NCI-H69 (cell line): ENCODE results near the gene TLE6.
"Not testable (repeated sequence)": the region's sequence is repeated elsewhere in the genome, so short reads cannot be mapped to it uniquely, and the experiment has no call there.

Experiments used
- DNase-seq: peaks from one replicate; lab custom pipeline; 2025; lab: John Stamatoyannopoulos, UW

TLE6 gene

DNA sequence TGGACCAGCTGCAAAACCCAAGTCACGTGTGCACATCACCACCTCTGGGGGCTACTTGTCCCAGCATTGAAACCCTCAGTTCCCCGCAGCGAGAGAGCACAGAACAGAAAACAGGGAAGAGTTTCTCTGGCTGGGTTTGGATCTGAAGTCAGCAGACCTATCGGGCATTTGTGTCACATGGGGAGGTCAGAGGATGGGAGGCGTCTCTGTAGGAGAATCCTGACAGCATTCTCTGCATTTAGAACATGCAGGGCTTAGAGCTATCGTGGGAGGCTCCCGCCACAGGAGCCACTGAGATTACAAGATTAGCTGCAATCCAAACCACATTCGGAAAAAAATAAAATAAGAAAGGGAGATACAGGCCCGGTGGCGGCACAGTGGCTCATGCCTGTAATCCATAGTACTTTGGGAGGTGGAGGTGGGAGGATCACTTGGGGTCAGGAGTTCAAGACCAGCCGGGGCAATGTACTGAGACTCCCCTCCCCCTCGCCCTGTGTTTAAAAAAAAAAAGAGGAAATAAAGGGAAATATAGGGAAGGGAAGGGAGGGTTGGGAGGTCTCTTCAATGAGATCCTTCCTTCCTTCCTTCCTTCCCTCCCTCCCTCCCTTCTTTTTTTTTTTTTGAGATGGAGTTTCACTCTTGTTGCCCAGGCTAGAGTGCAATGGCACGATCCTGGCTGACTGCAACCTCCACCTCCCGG, 2.9 kb upstream of the TLE6 start:
- DNase-seq, result no peak

DNA sequence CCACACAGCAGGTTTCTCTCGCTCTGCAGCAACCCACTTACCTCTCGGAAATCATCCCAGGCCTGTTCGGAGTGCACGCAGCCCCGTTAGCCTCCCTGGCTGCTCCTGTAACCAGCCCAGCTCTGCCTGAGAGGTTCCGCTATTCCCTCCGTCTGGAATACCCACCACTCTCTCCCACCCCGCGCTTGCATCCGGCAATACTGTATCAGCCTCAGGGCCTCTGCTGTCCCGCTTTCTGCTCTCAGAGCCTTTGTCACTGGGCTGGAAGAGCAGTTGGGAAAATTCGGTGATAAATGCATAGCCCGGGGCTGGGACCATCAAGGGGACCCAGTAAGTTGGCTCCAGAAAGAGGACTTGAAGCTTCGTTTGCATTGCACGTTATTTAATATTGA, 759 bp upstream of the TLE6 start:
- peak; percentile 57 for DNase-seq

DNA sequence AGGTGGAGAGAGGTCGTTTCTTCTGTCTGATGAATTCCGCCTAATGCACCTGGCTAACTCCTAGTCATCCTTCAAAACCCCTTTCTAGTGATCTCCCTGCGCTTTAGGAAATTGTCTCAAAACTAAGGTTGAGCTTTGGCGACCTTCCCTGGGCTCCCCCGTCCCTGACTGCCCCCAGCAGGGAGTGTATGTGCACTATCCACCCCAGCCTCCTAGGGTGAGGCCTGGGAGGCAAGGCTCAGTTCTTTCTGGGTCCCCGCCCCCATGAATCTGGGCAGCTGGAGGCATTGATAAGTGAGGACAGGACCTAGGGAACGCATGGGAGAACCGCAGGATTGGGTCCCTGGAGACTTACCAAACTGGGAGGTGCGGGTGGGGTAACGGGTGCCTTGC, 378 bp downstream of the TLE6 start:
- no peak for DNase-seq

DNA sequence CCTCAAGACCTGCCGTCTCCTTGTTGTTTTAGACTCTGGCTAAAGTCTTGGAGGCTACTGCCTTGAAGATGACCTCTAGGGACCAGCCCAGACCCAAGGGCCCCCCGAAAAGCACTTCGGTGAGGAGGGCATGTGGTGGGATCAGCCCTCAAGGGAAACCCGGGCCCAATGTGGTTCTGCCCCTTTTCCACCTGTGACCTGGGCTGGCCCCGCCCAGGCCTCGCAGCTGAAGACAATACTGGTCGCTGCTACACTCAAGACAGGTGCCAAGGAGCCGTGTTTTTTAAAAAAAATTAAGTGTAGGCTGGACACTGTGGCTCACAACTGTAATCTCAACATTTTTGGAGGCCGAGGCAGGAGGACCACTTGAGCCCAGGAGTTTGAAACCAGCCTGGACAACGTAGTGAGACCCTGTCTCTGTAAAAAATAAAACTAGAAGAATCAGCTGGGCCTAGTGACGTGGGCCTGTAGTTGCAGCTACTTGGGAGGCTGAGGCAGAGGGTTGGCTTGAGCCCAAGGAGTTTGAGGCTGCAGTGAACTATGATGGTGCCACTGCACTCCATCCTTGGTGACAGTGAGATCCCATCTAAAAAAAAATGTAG, 903 bp downstream of the TLE6 start:
- DNase-seq, result no peak

DNA sequence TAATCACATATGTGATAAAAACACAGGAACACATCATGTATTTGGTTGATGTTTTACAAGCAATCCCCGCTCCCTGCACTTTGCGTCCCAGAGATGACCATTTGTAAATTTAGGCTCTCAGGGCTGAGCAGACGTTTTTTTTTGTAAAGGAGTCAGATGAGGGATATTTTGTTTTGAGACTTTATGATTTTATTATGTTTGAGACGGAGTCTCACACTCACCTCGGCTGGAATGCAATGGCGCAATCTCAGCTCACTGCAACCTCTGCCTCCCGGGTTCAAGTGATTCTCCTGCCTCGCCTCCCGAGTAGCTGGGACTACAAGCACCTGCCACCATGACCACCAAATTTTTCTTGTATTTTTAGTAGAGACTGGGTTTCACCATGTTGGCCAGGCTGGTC, 1.4 kb downstream of the TLE6 start:
- DNase-seq, result no peak

DNA sequence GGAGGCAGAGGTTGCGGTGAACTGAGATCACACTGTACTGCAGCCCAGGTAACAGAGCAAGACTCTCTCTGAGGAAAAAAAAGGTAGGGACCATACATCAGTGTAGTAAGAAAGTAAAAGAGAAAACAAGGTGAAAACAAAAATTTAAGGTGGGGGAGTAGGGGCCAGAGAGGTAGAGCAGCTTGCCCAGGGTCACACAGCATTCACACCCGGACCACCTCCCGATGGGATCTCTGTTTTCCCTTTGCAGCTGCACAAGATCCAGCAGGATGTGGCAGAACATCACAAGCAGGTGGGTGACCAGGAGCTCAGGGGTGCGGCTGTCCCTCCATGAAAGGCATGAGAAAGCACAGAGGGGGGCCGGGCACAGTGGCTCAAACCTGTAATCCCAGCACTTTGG, 4.5 kb downstream of the TLE6 start:
- peak; percentile 36 for DNase-seq

DNA sequence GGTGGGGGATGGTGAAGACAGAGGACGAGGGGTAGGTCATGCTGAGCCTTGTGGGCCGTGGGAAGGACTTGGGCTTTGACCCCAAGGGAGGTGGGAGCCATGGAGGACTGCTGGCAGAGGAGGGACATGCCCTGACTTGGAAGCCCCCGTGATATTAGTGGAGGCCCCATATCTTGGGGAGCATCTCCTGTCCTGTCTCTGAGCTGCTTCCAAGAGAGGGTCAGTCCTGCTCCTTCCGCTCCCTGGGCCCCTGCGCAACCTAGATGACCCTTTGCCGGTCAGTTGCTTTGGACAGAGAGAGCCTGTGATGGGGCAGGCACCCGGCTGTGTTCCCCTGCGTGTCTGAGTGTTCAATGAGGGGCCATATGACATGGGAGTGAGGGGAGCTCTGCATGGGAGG, 5.2 kb downstream of the TLE6 start:
- DNase-seq, result no peak

DNA sequence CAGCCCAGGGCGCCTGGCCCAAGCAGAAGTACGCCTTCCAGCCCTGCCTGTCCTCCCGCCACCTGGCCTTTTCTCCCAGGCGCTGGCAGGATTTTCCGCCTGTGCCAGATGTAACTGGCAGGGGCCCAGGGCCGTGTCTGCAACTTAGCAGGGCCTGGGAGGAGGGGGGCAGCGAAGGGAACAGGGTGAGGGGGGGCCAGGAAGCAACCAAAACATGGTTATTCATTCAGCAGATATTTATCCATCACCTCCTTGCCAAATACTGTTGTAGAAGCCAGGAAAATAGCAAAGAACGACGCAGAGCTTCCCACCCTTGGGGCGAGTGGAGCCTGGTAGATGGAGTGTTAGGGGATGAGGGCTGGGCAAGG, 5.6 kb downstream of the TLE6 start:
- peak; percentile 97 for DNase-seq

DNA sequence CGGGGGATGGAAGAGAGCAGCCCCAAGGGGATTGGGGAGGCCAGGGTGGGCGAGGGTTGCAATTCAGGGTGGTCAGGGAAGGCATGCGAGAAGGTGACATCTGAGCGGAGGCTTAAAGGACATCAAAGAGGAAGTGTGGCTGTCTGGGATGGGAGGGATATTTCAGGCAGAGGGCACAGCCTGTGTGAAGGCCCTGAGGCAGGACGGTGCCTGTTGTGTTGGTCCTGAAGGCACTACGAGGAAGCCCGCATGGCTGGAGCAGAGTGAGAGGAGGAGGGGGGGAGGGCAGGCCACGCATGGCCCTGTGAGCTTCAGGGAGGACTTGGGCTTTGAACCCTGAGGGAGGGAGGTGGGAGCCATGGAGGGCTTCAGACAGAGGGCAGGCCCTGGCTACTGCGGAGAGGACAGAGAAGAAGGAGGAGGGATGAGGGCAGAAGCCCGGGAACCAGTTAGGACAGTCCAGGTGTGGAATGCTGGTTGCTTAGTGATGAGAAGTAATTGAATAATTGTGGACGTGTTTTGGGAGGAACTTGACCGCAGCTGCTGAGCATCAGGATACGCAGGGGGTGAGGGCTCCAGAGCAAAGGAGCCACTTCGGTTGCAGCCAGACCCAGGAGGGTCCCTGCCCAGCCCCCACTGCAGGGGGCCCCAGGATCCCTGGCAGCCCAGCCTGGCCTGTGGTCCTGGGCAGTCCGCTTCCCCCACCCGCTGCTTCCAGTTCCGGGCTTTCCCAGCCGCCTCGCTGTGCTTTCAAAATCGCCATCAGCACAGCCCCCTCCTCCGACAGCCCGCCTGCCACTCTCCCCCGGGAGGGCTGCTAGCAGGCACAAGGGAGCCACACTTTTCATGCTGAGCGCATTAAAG, 6.2 kb downstream of the TLE6 start:
- DNase-seq, result peak; percentile 99

DNA sequence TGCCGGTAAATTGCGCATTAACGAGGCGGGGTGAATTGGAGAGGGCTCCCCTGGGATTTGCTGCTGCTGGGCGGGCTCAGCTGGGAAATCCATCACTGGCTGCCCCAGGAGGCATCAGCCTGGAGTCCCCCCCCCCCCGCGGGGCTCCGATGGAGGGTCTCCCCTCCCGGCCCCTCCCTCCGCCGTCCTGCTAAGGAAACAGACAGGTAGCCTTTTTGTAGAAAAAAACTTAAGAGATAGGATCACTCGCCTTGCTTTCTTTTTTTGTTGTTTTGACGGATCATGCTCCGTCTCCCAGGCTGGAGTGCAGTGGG, 6.8 kb downstream of the TLE6 start:
- DNase-seq, result no peak

DNA sequence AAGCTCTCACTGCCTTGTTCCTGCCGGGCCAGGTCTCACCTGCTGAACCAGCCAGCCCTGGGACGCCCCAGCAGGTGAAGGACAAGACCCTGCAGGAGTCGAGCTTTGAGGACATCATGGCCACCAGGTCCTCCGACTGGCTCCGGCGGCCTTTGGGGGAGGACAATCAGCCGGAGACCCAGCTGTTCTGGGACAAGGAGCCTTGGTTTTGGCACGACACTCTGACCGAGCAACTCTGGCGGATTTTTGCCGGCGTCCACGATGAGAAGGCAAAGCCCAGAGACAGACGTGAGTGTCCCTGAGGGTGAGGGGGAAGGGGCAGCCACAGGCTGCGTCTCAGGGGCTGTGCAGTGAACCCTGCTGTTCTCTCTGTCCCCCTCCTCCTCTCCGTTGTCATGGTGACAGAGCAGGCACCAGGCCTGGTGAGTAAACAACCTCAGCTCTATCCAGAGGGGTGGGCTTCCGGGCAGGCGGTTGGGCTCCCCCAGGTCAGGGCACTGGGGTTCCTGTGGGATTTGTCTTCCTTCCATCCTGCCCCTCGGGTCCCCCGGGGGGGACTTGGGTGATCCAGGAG, 9.7 kb downstream of the TLE6 start:
- DNase-seq, result peak; percentile 88

DNA sequence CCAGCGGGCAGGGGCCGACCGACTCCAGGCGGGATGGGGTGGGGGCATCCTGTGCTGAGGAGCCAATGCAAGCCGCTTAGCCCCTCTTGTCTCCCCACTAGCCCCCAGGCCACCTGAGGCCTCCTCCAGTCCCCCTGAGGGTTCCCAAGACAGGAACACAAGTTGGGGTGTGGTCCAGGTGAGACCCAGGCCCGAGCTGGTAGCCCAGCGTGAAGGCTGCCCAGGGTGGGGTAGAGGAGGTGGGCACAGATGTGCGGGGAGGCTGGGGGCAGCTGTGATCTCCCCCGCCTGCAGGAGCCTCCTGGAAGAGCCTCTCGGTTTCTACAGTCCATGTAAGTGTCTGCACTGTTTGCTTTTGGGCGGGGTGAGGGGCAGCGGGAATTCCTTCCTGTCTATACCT, 10.4 kb downstream of the TLE6 start:
- DNase-seq, result peak; percentile 29

DNA sequence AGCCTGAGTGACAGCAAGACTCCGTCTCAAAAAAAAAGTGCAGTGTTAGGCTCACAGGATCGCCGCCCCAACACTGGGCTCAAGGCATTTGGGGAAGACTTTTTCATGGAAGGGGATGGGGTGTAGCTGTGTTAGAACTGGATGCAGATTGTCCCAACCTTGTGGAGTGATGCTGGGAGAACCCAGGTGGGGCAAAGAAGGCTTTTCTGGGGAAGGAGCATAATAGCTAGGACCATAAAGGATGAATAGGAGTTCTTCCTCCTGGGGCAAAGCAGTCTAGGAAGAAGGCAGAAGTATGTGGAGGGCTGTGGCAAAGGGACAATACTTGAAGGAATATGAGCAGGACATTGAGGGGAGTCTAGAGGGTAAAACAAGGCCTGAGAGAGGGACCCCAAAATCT, 11.2 kb downstream of the TLE6 start:
- no peak for DNase-seq

DNA sequence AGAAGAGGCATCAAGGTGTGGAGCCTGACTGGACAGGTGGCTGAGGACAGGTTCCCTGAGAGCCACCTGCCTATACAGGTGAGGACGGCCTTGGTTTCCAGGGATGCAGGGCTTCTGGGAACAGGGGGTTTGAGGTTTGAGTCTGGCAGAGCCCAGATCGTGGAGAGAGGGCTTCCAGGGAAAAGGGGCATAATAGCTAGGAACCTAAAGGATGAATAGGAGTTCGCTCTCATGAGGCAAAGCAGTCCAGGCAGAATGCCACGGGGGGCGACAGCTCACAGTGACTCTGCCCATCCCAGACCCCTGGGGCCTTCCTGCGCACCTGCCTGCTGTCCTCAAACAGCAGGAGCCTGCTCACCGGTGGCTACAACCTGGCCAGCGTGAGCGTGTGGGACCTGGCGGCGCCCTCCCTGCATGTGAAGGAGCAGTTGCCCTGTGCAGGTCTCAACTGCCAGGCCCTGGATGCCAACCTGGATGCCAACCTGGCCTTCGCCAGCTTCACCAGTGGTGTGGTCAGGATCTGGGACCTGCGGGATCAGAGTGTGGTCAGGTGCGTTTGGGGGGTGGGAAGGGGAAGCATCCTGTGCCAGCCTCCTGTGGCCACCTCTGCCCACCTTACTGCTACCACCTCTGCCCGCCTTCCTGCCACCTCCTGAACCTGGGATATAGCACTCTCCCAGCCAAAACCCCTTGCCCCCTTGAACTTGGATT, 12.0 kb downstream of the TLE6 start:
- no peak for DNase-seq

DNA sequence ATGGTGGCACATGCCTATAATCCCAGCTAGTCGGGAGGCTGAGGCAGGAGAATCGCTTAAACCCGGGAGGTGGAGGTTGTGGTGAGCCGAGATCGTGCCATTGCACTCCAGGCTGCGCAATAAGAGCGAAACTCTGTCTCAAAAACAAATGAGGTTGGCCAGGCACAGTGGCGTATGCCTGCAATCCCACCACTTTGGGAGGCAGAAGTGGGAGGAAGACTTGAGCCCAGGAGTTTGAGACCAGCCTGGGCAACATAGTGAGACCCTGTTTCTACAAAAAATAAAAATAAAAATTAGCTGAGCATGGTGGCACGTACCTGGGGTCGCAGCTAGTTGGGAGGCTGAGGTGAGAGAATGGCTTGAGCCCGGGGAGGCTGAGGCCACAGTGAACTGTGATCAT, 15.0 kb downstream of the TLE6 start:
- not testable (repeated sequence) for DNase-seq

DNA sequence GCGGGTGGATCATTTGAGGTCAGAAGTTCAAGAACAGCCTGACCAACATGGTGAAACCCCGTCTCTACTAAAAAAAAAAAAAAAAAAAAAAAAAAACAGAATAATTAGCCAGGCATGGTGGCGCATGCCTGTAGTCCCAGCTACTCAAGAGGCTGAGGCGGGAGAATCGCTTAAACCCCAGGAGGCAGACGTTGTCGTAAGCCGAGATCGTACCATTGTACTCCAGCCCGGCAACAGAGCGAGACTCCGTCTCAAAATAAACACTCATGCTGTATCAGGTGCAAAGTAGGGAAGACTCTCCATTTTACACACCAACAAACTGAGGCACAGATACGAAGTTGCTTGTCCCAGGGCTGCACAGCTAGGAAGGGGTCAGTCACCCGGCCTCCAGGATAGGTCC, 15.6 kb downstream of the TLE6 start:
- DNase-seq, result peak; percentile 36

DNA sequence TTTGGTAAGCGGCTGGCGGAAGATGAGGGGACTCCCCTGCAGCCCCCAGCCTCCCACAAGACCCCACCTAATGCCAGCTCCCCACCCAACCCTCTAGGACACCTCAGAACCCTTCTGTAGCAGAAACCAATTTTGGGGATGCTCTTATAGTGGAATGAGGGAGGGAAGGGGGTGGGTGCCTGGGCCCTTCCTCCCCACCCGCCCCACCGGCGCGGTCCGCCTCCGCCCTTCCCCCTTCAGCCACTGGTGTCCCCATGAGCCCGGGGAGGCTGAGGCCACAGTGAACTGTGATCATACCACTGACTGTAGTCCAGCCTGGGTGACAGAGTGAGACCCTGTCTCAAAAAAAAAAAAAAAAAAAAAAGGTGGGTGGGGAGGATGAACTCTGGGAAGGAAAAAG, 16.2 kb downstream of the TLE6 start:
- no peak for DNase-seq

DNA sequence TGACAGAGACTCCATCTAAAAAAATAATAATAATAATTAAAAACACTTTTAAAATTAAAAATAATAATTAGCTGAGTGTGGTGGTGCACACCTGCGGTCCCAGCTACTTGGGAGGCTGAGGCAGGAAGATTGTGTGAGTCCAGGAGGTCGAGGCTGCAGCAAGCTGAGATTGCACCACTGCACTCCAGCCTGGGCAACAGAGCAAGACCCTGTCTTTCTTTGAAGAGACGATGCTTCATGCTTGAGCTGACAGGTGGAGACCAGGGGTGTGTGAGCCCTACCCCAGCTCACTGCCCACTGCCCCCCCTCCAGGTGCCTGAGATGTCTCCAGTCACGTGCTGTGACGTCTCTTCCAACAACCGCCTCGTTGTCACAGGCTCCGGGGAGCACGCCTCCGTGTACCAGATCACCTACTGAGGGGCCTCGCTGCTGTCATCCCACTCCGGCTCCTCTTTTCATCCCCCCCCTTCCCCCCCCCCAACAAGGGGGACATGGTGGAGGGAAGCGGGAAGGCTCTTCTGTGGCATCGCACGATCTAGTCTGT, 17.3 kb downstream of the TLE6 start:
- DNase-seq, result no peak

DNA sequence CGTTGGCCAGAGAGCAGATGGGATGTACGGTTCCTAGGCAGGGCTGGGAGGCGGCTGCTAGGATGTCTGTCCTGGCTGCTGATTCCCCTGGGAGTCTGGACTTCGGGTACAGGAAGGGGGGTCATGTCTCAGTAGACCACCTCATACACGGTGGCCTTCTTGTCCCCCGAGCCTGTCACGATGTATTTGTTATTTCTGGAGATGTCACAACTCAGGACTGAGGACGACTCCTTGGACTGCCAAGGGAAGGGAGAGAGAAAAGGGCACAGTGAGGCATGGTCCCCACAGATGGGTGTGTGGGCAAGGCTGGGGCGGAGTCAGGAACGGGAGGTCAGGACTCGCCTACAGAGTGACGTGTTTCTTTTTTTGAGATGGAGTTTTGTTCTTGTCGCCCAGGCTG, 20.4 kb downstream of the TLE6 start:
- no peak for DNase-seq

DNA sequence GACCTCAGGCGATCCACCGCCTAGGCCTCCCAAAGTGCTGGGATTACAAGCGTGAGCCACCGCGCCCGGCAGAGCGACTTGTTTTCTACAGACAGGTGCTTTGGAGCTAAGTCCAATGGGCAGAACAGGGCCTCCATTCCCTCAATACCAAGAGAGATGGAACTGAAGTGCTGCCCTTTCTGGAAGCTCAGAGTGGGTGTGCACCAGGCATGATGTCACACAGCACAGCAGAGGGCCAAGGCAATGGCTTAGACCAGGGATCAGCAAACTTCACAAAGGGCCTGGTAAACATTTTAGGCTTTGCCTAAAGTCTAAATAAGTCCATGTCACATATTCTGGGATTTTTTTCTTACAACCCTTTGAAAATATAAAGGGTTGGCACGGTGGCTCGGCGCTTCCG, 21.3 kb downstream of the TLE6 start:
- no peak for DNase-seq

DNA sequence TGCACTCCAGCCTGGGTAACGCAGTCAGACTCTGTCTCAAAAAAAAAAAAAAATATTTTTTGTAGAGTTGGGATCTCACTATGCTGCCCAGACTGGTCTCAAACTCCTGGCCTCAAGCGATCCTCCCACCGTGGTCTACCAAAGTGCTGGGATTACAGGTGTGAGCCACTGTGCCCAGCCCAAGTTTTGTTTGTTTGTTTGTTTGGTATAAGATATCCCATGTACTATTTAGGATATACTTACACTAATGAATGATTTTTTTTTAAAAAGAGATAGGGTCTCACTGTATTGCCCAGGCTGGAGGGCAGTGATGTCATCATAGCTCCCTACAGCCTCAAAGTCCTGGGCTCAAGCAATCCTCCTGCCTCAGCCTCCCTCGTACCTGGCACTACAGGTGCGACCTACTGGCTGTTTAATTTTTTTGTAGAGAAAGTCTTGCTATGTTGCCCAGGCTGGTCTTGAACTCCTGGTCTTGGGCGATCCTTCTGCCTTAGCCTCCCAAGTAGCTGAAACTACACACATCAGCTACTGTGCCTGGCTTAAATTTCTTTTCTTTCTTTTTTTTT, 24.0 kb downstream of the TLE6 start:
- no peak for DNase-seq

DNA sequence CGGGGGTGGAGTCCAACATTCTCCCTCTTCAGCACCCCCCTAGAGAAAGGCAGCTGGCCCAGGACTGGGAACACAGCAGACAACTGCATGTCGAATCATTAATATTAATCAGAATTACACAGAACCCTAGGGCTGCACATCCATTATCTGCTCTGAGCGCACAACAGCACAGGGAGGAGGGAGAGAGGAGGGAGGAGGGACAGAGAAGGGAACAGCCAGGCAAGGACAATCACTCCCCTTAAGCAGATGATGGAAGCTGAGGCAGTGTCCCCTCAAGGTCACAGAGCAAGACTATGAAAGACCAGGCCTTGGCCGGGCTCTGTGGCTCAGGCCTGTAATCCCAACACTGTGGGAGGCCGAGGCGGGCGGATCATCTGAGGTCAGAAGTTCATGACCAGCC, 25.7 kb downstream of the TLE6 start:
- DNase-seq, result no peak
